A549 (cell line): ENCODE results near the gene DNAJC10. TPM values are rescaled to one million over a fixed set of nuclear protein-coding genes. Genes with fewer than 3 reads are reported as not detected.
A peak's percentile ranks its signal among the peaks of the same experiment; 100 is the strongest.

ENCODE experiments used
- ATAC-seq, 2 experiments: fragments of 200-7000 bp in 1 of 2; fragments of >200 bp in 1 of 2; cut with Nextera tagmentation in 1 of 2; cut with Tn5 transposase in 1 of 2; 3 replicates each; pipeline versions ENCODE4 v1.8.0 to v1.9.1; 2018 to 2020; ENCODE audit warnings: mild to moderate bottlenecking in 1 of 2, moderate library complexity in 1 of 2
- CTCF ChIA-PET: fragments of 300-600 bp; sonication (Branson Sonifier 250); formaldehyde crosslinking; extraction: SDS; loops from one replicate; lab custom pipeline; 2021; ENCODE audit warnings: antibody characterized with exemption, inconsistent platforms; lab: Yijun Ruan, JAX
- POLR2A ChIA-PET: fragments of 350-600 bp; formaldehyde crosslinking; extraction: SDS; loops from one replicate; lab custom pipeline; 2021; ENCODE audit warnings: antibody characterized with exemption, inconsistent platforms; lab: Yijun Ruan, JAX
- DNase-seq, 2 experiments: peaks; one replicate each; pipeline versions ENCODE4 v3.0.0 to v3.0.0-alpha.2; 2011 to 2016; ENCODE audit warnings: low read depth in 1 of 2, low spot score in 1 of 2
- FAIRE-seq: peaks from 2 replicates; lab custom pipeline; 2011; peaks lifted over from hg19 to GRCh38; lab: Jason Lieb, UNC
- H3K27ac ChIP-seq, 2 experiments: fragments of >200 bp; sonication (Bioruptor Twin); formaldehyde crosslinking; 3 replicates each; pipeline ENCODE4 v1.5.1; 2016 to 2017
- H3K4me1 ChIP-seq: fragments of >200 bp; sonication (Bioruptor Twin); formaldehyde crosslinking; 3 replicates; pipeline ENCODE4 v1.6.1; 2016
- H3K4me2 ChIP-seq: fragments of >200 bp; sonication (Bioruptor Twin); formaldehyde crosslinking; 3 replicates; pipeline ENCODE4 v1.6.1; 2016
- H3K4me3 ChIP-seq: fragments of >200 bp; sonication (Bioruptor Twin); formaldehyde crosslinking; 3 replicates; pipeline ENCODE4 v1.5.1; 2016
- H3K9me3 ChIP-seq: fragments of >200 bp; sonication (Bioruptor Twin); formaldehyde crosslinking; 3 replicates; pipeline ENCODE4 v1.6.1; 2016
- ATOH8 ChIP-seq: fragments of 250-450 bp; sonication (Bioruptor Pico); IDR thresholded peaks from 2 replicates; pipeline ENCODE4 v1.5.0; 2020; ENCODE audit warnings: low read depth, mild to moderate bottlenecking, moderate library complexity
- BHLHE40 ChIP-seq: IDR thresholded peaks from 2 replicates; pipeline ENCODE4 v1.6.1; 2012; ENCODE audit warnings: low read depth, low read length, inconsistent platforms
- CBX2 ChIP-seq: fragments of 200-600 bp; sonication (generic); IDR thresholded peaks from 2 replicates; pipeline ENCODE4 v1.6.1; 2016; ENCODE audit warnings: low read depth, mild to moderate bottlenecking, borderline replicate concordance
- CEBPB ChIP-seq, 2 experiments: fragments of >200 bp in 1 of 2; sonication (Bioruptor Twin) in 1 of 2; formaldehyde crosslinking in 1 of 2; IDR thresholded peaks; 2 replicates each; pipeline ENCODE4 v1.6.1; 2012 to 2016
- CHD4 ChIP-seq: fragments of 200-600 bp; sonication (generic); IDR thresholded peaks from 2 replicates; pipeline ENCODE4 v1.6.1; 2016; ENCODE audit warnings: antibody characterized with exemption, mild to moderate bottlenecking, borderline replicate concordance
- CTCF ChIP-seq: fragments of >200 bp; sonication (Bioruptor Twin); formaldehyde crosslinking; IDR thresholded peaks from 3 replicates; pipeline ENCODE4 v1.5.1; 2016
- EHF ChIP-seq: fragments of 250-450 bp; sonication (Bioruptor Pico); IDR thresholded peaks from 2 replicates; pipeline ENCODE4 v1.5.0; 2020; ENCODE audit warnings: mild to moderate bottlenecking
- FOSL2 ChIP-seq, 2 experiments: fragments of 450-650 bp in 1 of 2; fragments of >200 bp in 1 of 2; sonication (Bioruptor Twin) in 1 of 2; formaldehyde crosslinking; IDR thresholded peaks; 2 replicates each; pipeline versions ENCODE4 v1.5.0 to v1.6.1; 2016 to 2020; ENCODE audit warnings: mild to moderate bottlenecking in 1 of 2, moderate library complexity in 1 of 2
- GATA3 ChIP-seq: IDR thresholded peaks from 2 replicates; pipeline ENCODE4 v1.6.1; 2012; ENCODE audit warnings: borderline replicate concordance
- HDAC2 ChIP-seq: fragments of 200-600 bp; sonication (generic); IDR thresholded peaks from 2 replicates; pipeline ENCODE4 v1.6.1; 2016
- HOXA7 ChIP-seq: fragments of 250-450 bp; sonication (Bioruptor Pico); IDR thresholded peaks from 2 replicates; pipeline ENCODE4 v1.5.0; 2020; ENCODE audit warnings: mild to moderate bottlenecking, moderate library complexity
- HOXB5 ChIP-seq: fragments of 250-450 bp; sonication (Bioruptor Pico); IDR thresholded peaks from 2 replicates; pipeline ENCODE4 v1.5.0; 2020; ENCODE audit warnings: mild to moderate bottlenecking, moderate library complexity
- MAZ ChIP-seq: fragments of 150-350 bp; IDR thresholded peaks from 2 replicates; pipeline ENCODE4 v1.6.1; 2014; ENCODE audit warnings: antibody characterized with exemption, low read depth, low read length, borderline replicate concordance
- MYC ChIP-seq: IDR thresholded peaks from 2 replicates; pipeline ENCODE4 v1.6.1; 2012; ENCODE audit warnings: mild to moderate bottlenecking, inconsistent platforms, low read length, improper control_type of control experiment, borderline replicate concordance
- NPAS2 ChIP-seq: fragments of 250-450 bp; sonication (Bioruptor Pico); IDR thresholded peaks from 2 replicates; pipeline ENCODE4 v1.8.0; 2022; ENCODE audit warnings: mild to moderate bottlenecking, moderate library complexity, borderline replicate concordance
- NR3C1 ChIP-seq: fragments of >200 bp; sonication (Bioruptor Twin); formaldehyde crosslinking; IDR thresholded peaks from 3 replicates; pipeline ENCODE4 v1.6.1; 2017
- PHF8 ChIP-seq: fragments of 200-600 bp; sonication (generic); IDR thresholded peaks from 2 replicates; pipeline ENCODE4 v1.6.1; 2016; ENCODE audit warnings: low read depth, mild to moderate bottlenecking, antibody characterized with exemption, moderate library complexity, borderline replicate concordance
- POLR2AphosphoS2 ChIP-seq: conservative IDR thresholded peaks from 2 replicates; pipeline ENCODE4 v1.6.1; 2012; ENCODE audit warnings: low read length, improper control_type of control experiment, inconsistent platforms
- RNF2 ChIP-seq: fragments of 200-600 bp; sonication (generic); IDR thresholded peaks from 2 replicates; pipeline ENCODE4 v1.6.1; 2016; ENCODE audit warnings: low read depth, mild to moderate bottlenecking, antibody characterized with exemption, moderate library complexity, borderline replicate concordance
- TP53 ChIP-seq: fragments of 250-450 bp; sonication (Bioruptor Pico); IDR thresholded peaks from 2 replicates; pipeline ENCODE4 v1.5.0; 2021; ENCODE audit warnings: mild to moderate bottlenecking, moderate library complexity
- USF2 ChIP-seq: fragments of 450-650 bp; IDR thresholded peaks from 2 replicates; pipeline ENCODE4 v1.6.1; 2014; ENCODE audit warnings: antibody characterized with exemption
- ZFP36 ChIP-seq: fragments of 450-650 bp; IDR thresholded peaks from 2 replicates; pipeline ENCODE4 v1.6.1; 2014; ENCODE audit warnings: borderline replicate concordance; ENCODE audit not compliant: partially characterized antibody
- WGBS: methylation state at CpG from one replicate; pipeline ENCODE4 v1.1.6; 2017; ENCODE audit errors: missing lambda C conversion rate; 5-methylcytosine and 5-hydroxymethylcytosine counted together
- polyA plus RNA-seq, 4 experiments: library from polyadenylated mRNA; depleted of rRNA in 3 of 4; stranded (reverse); fragments of >200 nt; fragmentation: RNase III in 1 of 4; extraction: RNeasy Plus Mini Kit Qiagen cat#74134 plus additional on column Dnase treatment in 1 of 4; gene quantifications; 2 replicates in 3 of 4; 3 replicates in 1 of 4; pipeline ENCODE4 v1.2.3, GENCODE V29; 2011 to 2017

Gene DNAJC10
- polyA plus RNA-seq, 2 of the 4 experiments (the other 2 are of a cell fraction), result 64.1 to 126 TPM

GRCh38 chr2:182716650-182716979, 558 bp downstream of the DNAJC10 start:
- POLR2A ChIA-PET, result interaction anchor here (1.0 to 1.6 kb wide), 3 partner anchors 13 to 50 kb away, joined by 3 to 4 read pairs (median 4); no protein-coding TSS in a partner anchor
- DNase-seq, result no peak
- peak; percentile 15 to 22; a peak in 5 of 6 replicates for ATAC-seq
- CTCF ChIA-PET, result interaction anchor here (1.3 to 3.4 kb wide), 3 partner anchors 47 to 263 kb away, joined by 4 to 12 read pairs (median 5); no protein-coding TSS in a partner anchor
- H3K4me2 ChIP-seq, result peak overlapping the region; percentile 89
- peaks cover 20% of the 10 kb centered on the region for H3K4me1 ChIP-seq
- no peak for TF ChIP-seq MYC
- TF ChIP-seq RNF2, result no peak
- no peak for TF ChIP-seq BHLHE40
- no peak for TF ChIP-seq CHD4
- no peak for TF ChIP-seq ZFP36
- no peak for FAIRE-seq
- whole genome bisulfite sequencing, result 2% methylated on average over 12 of the region's 12 CpGs
- H3K4me3 ChIP-seq, result peak overlapping the region; percentile 97
- no peaks in the 10 kb centered on the region for H3K9me3 ChIP-seq
- H3K27ac ChIP-seq, result peak overlapping the region; percentile 92 to 97

GRCh38 chr2:182717416-182717815, 1.4 kb downstream of the DNAJC10 start:
- DNase-seq (no peak), FAIRE-seq (no peak), ATAC-seq (no peak)
- WGBS, result 61% methylated on average over 2 of the region's 2 CpGs
- Histone ChIP-seq H3K4me3 (peak overlapping the region; percentile 97), H3K9me3 (no peaks in the 10 kb centered on the region), H3K27ac (peak overlapping the region in 1 of 2 experiments; percentile 97; a peak in 1 of 6 replicates), H3K4me1 (peaks cover 20% of the 10 kb centered on the region), H3K4me2 (peak overlapping the region; percentile 89)
- TF ChIP-seq EHF, result no peak
- no peak for TF ChIP-seq CBX2
- no peak for TF ChIP-seq FOSL2 (IDR thresholded peaks at IDR 0.05)
- TF ChIP-seq FOSL2 (CRISPR knock-in tag; IDR thresholded peaks at IDR 0.05), result no peak
- TF ChIP-seq CEBPB (IDR thresholded peaks at IDR 0.05), result no peak
- TF ChIP-seq HOXB5, result no peak
- no peak for TF ChIP-seq HDAC2
- no peak for TF ChIP-seq NR3C1
- TF ChIP-seq MAZ, result no peak
- no peak for TF ChIP-seq USF2
- no peak for TF ChIP-seq HOXA7 (CRISPR knock-in tag)
- TF ChIP-seq POLR2AphosphoS2, result no peak
- TF ChIP-seq PHF8, result no peak
- TF ChIP-seq GATA3, result no peak
- no peak for TF ChIP-seq CTCF
- no peak for TF ChIP-seq ZFP36
- TF ChIP-seq TP53 (CRISPR knock-in tag), result no peak
- no peak for TF ChIP-seq CHD4
- TF ChIP-seq NPAS2 (CRISPR knock-in tag), result no peak
- no peak for TF ChIP-seq RNF2
- no peak for TF ChIP-seq ATOH8
- ChIA-PET CTCF (interaction anchor here (1.2 kb wide), 1 partner anchor 50 kb away, joined by 3 read pairs; no protein-coding TSS in a partner anchor), POLR2A (interaction anchor here (1.1 kb wide), 1 partner anchor 12 kb away, joined by 3 read pairs; no protein-coding TSS in a partner anchor)
